Calu3 (cell line): ENCODE data around the gene OGDH. TPM values are rescaled to one million over a fixed set of nuclear protein-coding genes. Genes with fewer than 3 reads are reported as not detected.

ENCODE experiments used
- BruUV-seq: library from RNA; stranded (reverse); fragments of 400-500 nt; replicated peaks from 2 replicates; lab custom pipeline; 2021; lab: Mats Ljungman, UMichigan
- CTCF ChIA-PET: fragments of 300-600 bp; sonication (Branson Sonifier 250); formaldehyde crosslinking; loops from one replicate; lab custom pipeline; 2022; ENCODE audit warnings: antibody characterized with exemption; lab: Charles Lee
- DNase-seq: peaks from one replicate; pipeline ENCODE4 v3.0.0; 2022
- H3K27ac Mint-ChIP-seq: one replicate; pipeline ENCODE4 v1.8.0; 2022; ENCODE audit warnings: mixed read lengths; ENCODE audit not compliant: unreplicated experiment
- H3K27me3 Mint-ChIP-seq: one replicate; pipeline ENCODE4 v1.8.0; 2022; ENCODE audit warnings: mixed read lengths; ENCODE audit not compliant: unreplicated experiment
- H3K36me3 Mint-ChIP-seq: one replicate; pipeline ENCODE4 v1.8.0; 2022; ENCODE audit warnings: mild to moderate bottlenecking, moderate library complexity, mixed read lengths; ENCODE audit not compliant: insufficient read depth, unreplicated experiment
- H3K4me1 Mint-ChIP-seq: one replicate; pipeline ENCODE4 v1.8.0; 2022; ENCODE audit warnings: mild to moderate bottlenecking, low read depth, mixed read lengths; ENCODE audit not compliant: unreplicated experiment
- H3K4me3 Mint-ChIP-seq: one replicate; pipeline ENCODE4 v1.8.0; 2022; ENCODE audit warnings: mild to moderate bottlenecking, low read depth, moderate library complexity, mixed read lengths; ENCODE audit not compliant: unreplicated experiment
- H3K9me3 Mint-ChIP-seq: one replicate; pipeline ENCODE4 v1.8.0; 2022; ENCODE audit warnings: low read depth, mixed read lengths; ENCODE audit not compliant: unreplicated experiment
- CTCF ChIP-seq: fragments of 200-600 bp; IDR thresholded peaks from one replicate; pipeline ENCODE4 v1.8.0; 2022; ENCODE audit warnings: antibody characterized with exemption; ENCODE audit not compliant: unreplicated experiment
- intact Hi-C: fragments of 100-400 bp; cut with micrococcal nuclease; formaldehyde crosslinking; loops from one replicate; pipeline ENCODE4 v1.10.0; 2022; ENCODE audit not compliant: unreplicated experiment
- total RNA-seq: library from RNA; stranded (reverse); gene quantifications from 2 replicates; pipeline ENCODE4 v1.2.3, GENCODE V29; 2022

OGDH gene
- total RNA-seq, 1 experiment from 2014 or later: 100 TPM

DNA sequence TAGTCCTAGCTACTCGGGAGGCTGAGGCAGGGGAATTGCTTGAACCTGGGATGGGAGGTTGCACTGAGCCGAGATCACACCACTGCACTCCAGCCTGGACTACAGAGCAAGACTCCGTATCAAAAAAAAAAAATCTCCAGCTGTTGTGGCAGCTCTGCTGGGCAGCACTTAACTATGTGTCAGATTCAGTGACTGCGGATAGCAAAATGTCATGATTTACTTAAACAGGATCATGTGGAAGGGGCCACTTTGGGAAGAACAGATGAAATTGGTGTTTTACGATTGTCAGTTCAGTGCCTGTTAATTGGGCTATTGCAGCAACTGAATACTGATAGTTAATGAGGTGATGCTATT, 15.3 kb downstream of the OGDH start:
- no peaks in the 10 kb centered on the region for H3K27me3 Mint-ChIP-seq
- BruUV-seq: no TSS peak
- no peak overlapping the region for H3K4me3 Mint-ChIP-seq
- H3K27ac Mint-ChIP-seq: peak overlapping the region; percentile 7
- no peak for DNase-seq
- no peak for TF ChIP-seq CTCF
- peaks cover 64% of the 10 kb centered on the region for H3K4me1 Mint-ChIP-seq
- no peaks in the 10 kb centered on the region for H3K9me3 Mint-ChIP-seq
- intact Hi-C loops: no loop called here
- H3K36me3 Mint-ChIP-seq: peaks cover 32% of the 10 kb centered on the region
- CTCF ChIA-PET: interaction anchor here (0.6 kb wide), 1 partner anchor 304 kb away, joined by 6 read pairs; no protein-coding TSS in a partner anchor

- intact Hi-C loops: no loop called here
- H3K27ac Mint-ChIP-seq: no peak overlapping the region
These were observed 16.1 kb downstream of the OGDH start for GRCh38 chr7:44622342-44623151.

DNA sequence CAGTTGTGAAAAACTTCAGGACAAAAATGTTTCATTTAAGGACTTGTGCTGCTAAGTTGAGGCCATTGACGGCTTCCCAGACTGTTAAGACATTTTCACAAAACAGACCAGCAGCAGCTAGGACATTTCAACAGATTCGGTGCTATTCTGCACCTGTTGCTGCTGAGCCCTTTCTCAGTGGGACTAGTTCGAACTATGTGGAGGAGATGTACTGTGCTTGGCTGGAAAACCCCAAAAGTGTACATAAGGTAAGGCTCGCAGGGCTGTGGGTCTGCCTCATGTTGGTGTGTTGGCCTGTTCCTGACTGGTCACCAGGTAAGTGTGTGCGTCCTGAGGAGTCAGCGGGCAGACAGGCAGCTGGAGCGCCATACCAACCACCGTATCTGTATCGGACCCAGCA, 17.9 kb downstream of the OGDH start:
- no peak for DNase-seq
- peaks cover 39% of the 10 kb centered on the region for H3K4me1 Mint-ChIP-seq
- no peak overlapping the region for H3K4me3 Mint-ChIP-seq
- peaks cover 34% of the 10 kb centered on the region for H3K36me3 Mint-ChIP-seq
- H3K9me3 Mint-ChIP-seq: no peaks in the 10 kb centered on the region
- CTCF ChIA-PET: interaction anchor here (0.7 kb wide), 1 partner anchor 14 kb away, joined by 7 read pairs; no protein-coding TSS in a partner anchor
- BruUV-seq: no TSS peak
- H3K27me3 Mint-ChIP-seq: no peaks in the 10 kb centered on the region
- no peak overlapping the region for H3K27ac Mint-ChIP-seq
- intact Hi-C loops: no loop called here
- TF ChIP-seq CTCF: no peak

More at GRCh38 chr7:44622342-44623151, 16.1 kb downstream of the OGDH start:
- Mint-ChIP-seq H3K36me3 (peaks cover 36% of the 10 kb centered on the region), H3K4me1 (peaks cover 57% of the 10 kb centered on the region), H3K27me3 (no peaks in the 10 kb centered on the region), H3K4me3 (no peak overlapping the region), H3K9me3 (no peaks in the 10 kb centered on the region)
- TF ChIP-seq CTCF: no peak
- DNase-seq: no peak
- BruUV-seq: no TSS peak
- CTCF ChIA-PET: interaction anchor here (0.6 kb wide), 1 partner anchor 11 kb away, joined by 3 read pairs; no protein-coding TSS in a partner anchor

DNA sequence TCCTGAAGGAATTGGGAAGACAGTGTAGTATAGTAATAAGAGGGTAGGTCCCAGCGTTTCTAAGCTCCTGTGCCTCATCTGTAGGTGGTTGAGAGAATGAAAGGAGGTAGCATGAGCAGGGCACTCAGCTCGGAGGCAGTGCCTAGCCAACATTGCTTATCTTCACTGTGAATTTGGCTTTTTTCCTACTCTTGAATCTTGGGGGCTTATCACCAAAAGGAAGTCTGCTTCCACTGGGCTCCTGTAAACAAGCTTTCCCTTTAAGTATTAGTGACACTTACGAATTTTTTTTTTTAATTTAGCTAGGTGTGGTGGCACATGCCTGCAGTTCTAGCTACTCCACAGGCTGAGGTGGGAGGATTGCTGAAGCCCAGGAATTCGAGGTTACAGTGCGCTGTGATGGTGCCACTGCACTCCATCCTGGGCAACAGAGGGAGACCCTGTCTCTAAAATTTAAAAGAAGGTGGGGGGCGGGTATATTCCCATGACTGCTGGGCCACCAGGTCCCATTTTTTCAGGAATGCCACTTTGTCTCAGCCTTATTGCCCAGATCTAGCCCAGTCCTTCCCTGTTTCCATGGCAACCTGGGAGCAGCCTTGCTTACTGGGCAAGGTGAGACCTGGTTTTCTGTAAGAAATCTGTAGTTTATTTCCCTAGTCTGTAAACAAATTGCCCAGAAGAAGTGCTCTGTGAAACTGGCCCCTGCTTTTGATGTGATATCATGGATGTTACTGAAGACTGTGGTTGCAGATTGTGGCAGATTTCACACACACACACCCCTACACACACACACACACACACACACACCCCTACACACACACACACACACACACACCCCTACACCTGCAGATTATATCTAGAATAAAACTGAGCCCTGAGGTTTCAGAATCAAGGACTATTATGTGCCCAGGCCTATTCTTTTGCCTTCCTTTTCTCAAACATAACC, 19.4 kb downstream of the OGDH start:
- no peak for DNase-seq
- Mint-ChIP-seq H3K4me1 (peaks cover 40% of the 10 kb centered on the region), H3K27me3 (no peaks in the 10 kb centered on the region), H3K4me3 (no peak overlapping the region), H3K27ac (peak overlapping the region; percentile 28), H3K9me3 (no peaks in the 10 kb centered on the region), H3K36me3 (peaks cover 49% of the 10 kb centered on the region)
- intact Hi-C loops: no loop called here
- BruUV-seq: no TSS peak
- TF ChIP-seq CTCF: no peak
- CTCF ChIA-PET: no interaction called here
